ENCODE measurements around the gene ZNF764.

ZNF764 gene

DNA sequence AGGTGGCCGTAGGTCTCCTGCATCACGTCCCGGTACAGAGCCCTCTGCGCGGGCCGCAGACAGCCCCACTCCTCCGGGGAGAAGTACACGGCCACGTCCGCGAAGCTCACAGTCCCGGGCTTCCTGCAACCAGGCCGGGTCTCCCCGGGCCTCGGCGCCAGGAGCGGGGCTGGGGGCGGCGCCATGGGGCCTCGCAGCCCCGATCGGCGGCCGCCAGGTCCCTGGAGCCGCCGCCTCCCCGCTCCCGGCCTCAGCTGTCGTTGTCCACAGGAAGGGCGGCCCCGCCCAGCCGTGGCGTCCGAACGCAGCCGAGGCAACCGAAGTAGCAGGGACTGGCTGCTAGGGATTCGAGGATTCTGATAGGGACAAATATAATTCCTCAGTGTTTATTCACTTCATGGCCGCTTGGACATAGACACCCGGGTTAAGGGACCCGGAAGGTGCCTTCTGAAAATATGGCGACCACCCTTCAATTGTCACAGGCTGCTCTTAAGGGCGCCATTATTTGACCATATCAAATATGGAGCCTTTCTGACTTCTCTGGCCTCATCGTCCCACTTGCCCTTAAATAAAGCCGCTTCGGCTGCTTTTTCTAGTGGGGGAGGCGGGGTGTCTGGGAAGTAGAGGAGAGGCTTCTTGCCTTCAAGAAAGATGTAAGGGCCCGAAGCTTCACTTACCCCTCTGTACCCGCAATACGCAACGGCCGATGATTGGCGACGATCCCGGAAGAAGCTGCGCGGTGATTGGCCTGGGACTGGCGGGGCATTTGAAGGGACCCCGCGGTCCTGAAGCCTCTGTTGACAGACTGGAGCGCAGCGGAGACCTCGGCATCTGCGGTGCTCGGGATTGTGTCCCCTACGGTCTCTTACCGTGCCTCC, 13.5 kb upstream of the ZNF764 start, which contains the start of gene ZNF688:
Gene ZNF688 (minus strand): TSS at position 270 of the 878 bp plus-strand sequence. CDS start 85 bp downstream, at position 185.
- peak within 1 kb of the TSS; percentile 91 for H3K4me3 ChIP-seq (ENCODE audit: low read length)
- DNase-seq (ENCODE audit: low read depth, low spot score), result peak; percentile 98

DNA sequence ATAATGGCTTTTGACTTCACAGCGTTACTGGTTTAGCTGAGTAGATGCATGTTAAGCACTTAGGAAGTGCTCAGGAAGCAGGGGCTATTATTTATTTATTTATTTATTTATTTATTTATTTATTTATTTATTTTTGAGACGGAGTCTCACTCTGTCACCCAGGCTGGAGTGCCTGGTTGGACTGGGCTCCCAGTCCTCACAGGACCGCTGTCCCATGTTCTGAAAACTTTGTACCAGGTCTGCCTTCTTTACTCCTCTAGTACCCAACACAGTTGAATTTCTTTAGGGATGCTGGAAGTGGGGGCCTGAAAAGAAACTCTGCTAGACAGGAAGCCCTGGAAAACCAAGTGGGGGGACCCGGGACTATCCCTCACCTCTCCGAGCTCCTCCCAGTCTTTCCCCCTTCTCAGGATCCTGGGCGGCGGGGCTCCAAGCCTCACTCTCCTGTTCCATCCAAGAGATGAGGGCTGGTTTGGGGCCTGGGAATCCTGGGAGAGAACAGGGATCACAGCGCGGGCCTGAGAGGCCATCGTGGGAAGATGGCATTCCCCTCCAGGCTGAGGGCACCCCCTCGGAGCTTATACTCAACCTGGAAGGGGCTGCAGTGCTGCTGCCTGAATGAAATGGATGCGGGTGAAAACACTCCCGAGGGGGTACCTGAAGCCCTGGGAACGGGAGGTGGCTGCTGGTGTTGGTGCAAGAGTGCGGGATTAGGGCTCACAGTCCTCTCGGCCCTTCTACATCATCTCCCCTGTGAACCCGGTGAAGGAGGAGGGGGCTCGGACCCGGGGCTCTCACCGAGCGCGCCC, 12.7 kb upstream of the ZNF764 start:
- peak overlapping the region; percentile 91 for H3K4me3 ChIP-seq (ENCODE audit: low read length)
- DNase-seq (ENCODE audit: low read depth, low spot score), result no peak

DNA sequence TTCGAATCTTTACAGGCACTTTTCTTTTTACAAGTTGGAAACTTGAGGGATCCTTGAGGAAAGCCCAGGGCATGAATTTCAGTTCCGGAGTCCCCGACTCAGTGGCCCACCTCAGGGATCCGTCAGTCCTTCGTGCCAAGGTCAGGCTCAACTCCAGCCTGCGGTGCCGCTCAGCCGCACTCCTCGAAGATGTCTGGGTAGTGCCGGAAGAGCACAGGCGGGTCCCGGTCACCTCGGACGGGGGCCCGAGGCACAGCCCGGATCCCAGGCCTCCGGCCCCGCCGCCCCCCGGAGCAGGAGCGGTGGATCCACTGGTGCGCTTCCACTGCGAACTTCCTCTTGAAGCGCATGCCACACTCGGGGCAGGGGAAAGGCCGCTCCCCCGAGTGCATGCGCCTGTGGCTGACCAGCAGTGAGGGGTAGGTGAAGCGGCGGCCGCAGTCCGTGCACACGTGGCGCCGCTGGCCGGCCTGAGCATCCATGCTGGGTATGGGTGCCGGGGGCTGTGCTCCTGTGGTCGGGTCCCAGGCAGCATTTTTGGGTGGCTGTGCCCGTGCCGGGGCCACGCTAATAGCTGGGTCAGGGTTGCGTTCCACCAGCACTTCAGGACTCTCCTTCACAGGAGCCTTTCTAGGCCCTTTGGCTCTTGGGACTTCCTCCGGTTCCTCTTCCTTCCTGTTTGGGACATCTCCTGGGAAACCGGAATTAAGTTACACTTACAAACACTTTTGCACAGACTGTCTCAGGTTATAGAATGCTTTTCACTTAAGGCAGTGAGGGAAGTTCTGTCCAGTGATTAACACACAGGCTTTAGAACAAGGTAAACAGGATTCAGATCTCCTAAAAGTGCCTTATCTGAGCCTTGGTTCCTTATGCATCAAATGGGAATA, 11.8 kb upstream of the ZNF764 start:
- DNase-seq (ENCODE audit: low read depth, low spot score), result no peak
- H3K4me3 ChIP-seq (ENCODE audit: low read length), result no peak overlapping the region

DNA sequence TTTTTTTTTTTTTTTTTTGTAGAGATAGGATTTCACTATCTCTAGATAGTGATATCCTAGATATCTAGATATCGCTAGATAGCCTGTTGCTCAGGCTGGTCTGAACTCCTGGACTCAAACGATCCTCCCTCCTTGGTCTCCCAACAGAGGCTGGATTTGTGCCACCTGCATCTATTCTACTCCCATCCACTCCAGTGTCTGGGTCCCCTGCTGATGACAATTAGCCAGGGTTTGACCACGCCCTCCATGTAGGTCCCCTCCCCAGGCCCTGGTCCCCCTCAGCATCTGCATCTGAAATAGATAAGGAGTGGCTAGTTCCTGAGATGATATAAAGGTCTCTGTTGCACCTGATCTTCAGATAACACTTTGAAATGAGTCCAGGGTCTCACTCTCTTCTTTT, 11.1 kb upstream of the ZNF764 start:
- no peak for DNase-seq (ENCODE audit: low read depth, low spot score)
- no peak overlapping the region for H3K4me3 ChIP-seq (ENCODE audit: low read length)

DNA sequence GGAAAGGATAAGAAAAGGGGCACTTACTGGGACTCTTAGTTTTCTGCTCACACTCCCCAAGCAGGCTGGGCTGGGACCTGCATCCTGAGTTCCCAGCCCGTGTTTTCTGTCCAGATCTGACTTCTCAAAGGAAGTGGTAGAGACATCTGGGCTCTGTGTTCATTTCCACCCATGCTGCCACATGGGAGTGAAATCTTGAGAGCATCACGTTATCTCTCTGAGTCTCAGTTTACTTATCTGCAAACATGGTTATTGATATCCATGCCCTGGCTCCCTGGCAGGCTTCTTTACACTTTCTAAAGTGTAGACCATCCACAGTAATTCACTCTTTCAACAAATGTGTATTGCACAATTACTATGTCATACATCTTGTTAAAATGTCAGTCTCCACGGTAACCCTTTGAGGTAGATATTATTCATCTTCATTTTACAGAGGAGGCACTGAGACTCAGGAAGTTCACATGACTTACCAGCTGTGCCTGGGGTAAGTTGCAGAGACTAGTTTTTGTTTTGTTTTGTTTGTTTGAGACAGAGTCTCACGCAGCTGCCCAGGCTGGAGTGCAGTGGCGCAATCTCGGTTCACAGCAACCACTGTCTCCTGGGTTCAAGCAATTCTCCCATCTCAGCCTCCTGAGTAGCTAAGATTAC, 9.9 kb upstream of the ZNF764 start:
- peak overlapping the region; percentile 0 for H3K4me3 ChIP-seq (ENCODE audit: low read length)
- DNase-seq (ENCODE audit: low read depth, low spot score), result peak; percentile 73

DNA sequence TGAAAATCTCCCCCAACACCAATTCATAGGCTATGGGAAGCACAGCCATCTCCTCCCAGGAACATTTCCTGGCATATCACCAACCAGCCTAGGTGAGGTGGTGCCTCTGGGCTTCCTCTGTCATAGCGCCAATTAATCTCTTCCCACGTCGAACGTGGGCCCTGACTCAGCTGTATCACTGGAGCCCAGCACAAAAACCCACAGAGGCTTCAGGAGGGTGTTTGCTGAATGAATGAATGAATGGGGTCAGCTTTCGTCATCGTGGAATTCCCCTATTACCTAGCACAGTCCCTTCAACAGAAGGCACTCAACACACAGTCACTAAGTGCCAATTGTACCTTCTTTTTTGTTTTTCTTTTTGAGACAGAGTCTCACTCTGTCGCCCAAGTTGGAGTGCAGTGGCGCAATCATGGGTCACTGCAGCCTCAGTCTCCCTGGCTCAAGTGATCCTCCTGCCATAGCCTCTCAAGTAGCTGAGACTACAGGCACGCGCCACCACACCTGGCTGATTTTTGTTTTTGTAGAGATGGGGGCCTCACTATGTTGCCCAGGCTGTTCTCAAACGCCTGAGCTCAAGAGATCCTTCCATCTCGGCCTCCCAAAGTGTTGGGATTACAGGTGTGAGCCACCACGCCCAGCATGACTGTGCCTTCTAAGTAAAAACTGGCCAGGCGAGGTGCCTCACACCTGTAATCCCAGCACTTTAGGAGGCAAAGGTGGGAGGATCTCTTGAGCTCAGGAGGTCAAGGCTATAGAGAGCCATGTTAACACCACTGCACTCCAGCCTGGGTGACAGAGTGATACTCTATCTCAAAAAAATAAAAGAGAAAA, 9.2 kb upstream of the ZNF764 start:
- no peak overlapping the region for H3K4me3 ChIP-seq (ENCODE audit: low read length)
- DNase-seq (ENCODE audit: low read depth, low spot score), result no peak

DNA sequence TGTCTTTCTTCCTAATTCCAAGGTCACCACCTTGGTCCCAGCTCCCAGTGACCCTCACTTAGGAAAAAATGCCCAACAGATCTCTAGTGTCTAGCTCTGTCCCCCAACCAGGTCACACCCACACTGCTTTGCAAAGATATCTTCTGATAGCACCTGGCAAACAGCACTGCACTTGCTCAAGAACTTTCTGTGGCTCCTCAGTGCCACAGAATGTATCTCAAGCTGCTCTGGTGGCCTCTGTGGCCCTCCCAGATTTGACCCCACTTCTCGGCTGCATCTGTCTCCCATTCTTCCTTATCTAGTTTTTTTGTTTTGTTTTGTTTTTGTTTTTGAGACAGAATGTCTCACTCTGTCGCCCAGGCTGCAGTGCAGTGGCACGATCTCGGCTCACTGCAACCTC, 8.4 kb upstream of the ZNF764 start:
- no peak for DNase-seq (ENCODE audit: low read depth, low spot score)
- no peak overlapping the region for H3K4me3 ChIP-seq (ENCODE audit: low read length)

DNA sequence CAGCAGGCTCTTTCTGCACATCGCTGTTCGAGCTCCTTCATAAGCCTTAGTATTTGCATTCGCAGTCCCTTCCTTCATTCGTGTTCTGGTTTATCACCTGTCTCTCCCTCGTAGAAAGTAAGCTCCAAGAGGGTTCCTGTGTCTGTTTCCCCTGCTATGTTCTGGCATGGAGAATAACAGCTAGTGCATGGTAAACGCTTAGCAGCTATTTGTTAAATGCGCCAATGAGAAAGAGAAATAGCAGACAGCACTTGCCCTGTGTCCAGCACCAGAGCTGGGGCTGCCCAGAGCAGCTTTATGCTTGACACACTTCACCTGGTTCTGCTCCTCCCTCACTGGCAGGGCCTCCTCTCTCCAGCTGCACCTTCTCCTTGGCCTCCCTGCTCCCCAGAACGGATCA, 7.8 kb upstream of the ZNF764 start:
- DNase-seq (ENCODE audit: low read depth, low spot score), result no peak
- H3K4me3 ChIP-seq (ENCODE audit: low read length), result no peak overlapping the region

DNA sequence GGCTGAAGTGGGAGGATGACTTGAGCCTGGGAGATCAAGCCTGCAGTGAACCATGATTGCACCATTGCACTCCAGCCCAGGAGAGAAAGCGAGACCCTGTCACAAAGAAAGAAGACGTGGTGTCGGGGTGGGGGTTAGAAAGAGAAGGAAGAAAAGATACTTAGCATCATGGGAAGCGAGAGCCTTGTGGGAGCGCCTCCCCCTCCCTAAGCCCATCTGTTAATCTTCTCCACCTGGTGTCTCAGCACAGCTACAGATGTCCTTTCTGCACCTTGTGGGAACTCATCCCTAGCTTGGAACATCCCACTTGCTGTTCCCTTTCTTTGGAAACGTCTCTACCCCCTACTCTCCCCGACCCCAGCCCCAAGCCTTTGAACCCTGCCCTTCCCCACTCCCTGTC, 7.4 kb upstream of the ZNF764 start:
- no peak overlapping the region for H3K4me3 ChIP-seq (ENCODE audit: low read length)

DNA sequence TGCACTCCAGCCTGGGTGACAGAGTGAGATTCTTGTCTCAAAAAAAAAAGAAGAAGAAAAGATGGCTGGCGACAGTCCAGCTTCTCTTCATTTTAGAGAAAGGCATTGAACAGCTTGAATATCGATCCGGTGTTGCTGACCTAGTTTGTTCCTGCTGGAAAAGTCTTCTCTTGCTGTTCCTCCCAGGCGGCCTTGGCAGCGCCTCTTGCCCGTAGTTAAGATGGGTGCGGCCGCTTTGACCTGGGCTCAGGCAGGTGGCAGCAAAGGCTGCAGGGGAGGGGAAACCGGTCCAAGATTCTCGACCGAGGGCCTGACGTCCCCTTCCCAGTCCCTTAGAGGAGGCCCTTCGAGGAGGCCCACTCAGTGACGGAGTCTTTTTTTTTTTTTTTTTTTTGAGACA, 3.8 kb upstream of the ZNF764 start:
- no peak overlapping the region for H3K4me3 ChIP-seq (ENCODE audit: low read length)
- DNase-seq (ENCODE audit: low read depth, low spot score), result no peak

More for the DNA sequence above, 7.4 kb upstream of the ZNF764 start:
- DNase-seq (ENCODE audit: low read depth, low spot score), result no peak

DNA sequence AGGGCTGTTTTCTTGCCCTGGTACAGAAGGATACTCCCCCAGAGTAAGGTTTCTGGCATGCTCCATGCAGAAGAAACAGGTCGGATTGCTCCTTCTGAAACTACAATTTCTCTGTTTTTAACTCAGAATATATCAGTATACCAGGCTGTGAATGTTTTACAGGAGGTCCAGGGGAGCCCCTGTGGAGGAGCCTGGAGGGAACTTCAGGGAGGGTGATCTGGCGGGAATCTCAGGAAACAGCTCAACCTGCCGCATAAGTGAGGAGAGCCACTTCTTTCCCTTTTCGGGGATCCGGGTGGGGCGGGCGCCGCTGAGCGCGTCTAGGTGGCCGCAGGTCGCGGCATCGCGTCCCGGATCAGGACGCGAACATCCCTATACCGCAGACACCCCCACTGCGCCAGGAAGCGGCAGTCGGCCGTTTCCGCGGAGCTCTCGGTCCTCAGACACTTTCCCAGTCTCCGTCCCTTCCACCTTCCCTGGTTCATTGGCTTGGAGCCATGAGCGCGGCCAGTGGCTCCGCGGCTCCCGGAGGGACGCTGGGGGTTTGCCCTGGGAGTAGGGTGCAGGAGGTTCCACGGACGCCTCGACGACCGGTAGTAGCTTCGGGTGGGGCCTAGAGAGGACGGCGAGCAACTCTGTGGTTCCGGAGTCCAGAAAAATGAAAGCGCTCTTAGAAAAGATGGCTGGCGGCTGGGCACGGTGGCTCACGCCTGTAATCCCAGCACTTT, 3.1 kb upstream of the ZNF764 start:
- DNase-seq (ENCODE audit: low read depth, low spot score), result no peak
- H3K4me3 ChIP-seq (ENCODE audit: low read length), result no peak overlapping the region

DNA sequence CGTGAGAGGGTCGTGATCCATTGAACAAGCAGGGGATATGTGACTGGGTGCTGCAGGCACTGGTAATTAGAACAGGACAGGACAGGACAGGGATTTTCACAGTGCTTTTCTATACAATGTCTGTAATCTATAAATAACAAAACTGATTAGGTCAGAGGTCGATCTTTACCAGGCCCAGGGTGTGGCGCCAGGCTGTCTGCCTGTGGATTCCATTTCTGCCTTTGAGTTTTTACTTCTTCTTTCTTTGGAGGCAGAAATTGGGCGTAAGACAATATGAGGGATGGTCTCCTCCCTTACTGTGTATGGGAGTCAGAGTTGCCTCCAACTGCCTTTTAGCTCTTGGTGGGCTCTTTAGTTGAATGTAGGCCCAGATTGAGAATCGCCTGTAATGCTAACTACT, 1.5 kb upstream of the ZNF764 start:
- no peak overlapping the region for H3K4me3 ChIP-seq (ENCODE audit: low read length)
- DNase-seq (ENCODE audit: low read depth, low spot score), result no peak

DNA sequence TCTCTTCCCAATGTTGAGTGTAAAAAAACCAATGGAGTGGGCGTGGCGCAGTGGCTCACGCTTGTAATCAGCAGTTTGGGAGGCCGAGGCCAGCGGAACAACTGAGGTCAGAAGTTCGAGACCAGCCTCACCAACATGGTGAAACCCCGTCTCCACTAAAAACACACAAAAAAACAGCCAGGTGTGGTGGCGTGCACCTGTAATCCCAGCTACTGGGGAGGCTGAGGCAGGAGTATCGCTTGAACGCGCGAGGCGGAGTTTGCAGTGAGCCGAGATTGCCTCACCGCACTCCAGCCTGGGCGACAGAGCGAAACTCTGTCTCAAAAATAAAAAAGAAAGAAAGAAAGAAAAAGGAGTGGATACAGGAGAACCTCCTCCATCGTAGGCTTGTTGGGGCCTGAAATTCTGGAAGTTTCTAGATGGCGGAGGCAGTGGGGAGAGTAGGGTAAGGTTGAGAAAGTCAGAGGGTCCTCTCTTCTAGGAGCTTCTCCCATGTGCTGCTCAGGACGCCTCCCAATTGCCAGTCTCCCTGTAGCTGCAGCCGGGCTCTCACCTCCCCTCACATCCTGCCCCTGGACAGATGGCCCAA, 709 bp upstream of the ZNF764 start:
- peak overlapping the region; percentile 76 for H3K4me3 ChIP-seq (ENCODE audit: low read length)
- no peak for DNase-seq (ENCODE audit: low read depth, low spot score)

DNA sequence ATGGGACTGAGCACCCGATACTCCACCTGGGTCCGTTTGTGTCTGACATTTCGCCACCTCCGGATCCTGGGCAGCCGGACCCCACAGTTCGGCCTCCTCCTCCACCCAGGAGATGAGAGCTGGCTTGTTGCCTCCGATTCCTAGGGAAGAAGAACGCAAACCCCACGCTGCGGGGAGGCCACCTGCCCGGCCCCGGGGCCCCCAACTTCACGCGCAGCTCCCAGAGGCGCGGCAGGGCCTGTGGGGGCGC, 542 bp downstream of the ZNF764 start:
- no peak for DNase-seq (ENCODE audit: low read depth, low spot score)

DNA sequence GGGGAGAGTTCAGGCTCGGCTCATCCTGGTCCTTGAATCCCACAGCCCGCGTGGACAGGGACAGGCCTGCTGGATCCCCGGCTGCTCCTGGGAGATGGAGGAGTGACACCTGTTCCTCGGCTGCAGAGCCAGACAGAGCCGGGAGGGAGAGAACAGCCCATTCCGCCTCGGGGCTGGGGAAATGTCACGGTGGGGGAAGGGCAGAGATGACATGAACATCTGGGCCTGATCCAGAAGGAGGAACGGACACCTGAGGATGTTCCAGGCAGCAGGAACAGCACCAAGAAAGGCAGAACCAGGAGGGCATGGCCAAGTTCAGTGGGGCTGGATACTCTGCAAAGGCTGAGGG, 2.1 kb downstream of the ZNF764 start:
- no peak for DNase-seq (ENCODE audit: low read depth, low spot score)
- H3K4me3 ChIP-seq (ENCODE audit: low read length), result no peak overlapping the region

More for the DNA sequence above, 542 bp downstream of the ZNF764 start:
- peak overlapping the region; percentile 76 for H3K4me3 ChIP-seq (ENCODE audit: low read length)

DNA sequence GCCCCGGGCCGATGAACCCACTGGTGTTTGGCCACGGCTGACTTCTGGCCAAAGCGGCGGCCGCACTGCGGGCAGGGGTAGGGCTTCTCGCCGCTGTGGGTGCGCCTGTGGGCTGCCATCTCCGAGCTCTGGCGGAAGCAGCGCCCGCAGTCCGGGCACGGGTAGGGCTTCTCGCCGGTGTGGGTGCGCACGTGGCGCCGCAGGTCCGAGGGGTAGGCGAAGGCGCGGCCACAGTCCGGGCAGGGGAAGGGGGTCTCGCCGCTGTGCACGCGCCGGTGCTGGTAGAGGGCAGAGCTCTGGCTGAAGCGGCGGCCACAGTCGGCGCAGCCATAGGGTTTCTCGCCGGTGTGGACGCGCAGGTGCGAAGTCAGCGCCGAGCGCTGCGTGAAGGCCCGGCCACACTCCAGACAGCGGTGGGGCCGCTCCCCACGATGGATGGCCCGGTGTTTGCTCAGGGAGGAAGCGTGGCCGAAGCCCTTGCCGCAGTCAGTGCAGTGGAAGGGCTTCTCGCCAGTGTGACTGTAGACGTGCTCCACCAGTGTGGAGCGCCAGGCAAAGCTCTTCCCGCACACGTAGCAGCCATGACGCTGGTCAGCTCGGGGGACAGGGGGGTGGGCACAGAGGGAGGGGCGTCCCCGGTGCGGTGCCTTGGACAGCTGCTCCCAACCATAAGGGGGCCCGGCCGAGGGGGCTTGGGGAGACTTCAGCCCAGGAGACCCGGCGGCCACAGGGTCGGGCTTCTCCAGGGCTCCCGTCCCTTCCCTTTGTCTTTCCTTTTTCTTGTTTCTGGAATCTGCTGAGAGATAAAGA, 2.7 kb downstream of the ZNF764 start:
- DNase-seq (ENCODE audit: low read depth, low spot score), result no peak

More for the DNA sequence above, 2.7 kb downstream of the ZNF764 start:
- no peak overlapping the region for H3K4me3 ChIP-seq (ENCODE audit: low read length)
